CD14-positive monocyte (primary cell): ENCODE measurements around the gene PEG3. TPM values are rescaled to one million over a fixed set of nuclear protein-coding genes. Genes with fewer than 3 reads are reported as not detected.

Experiments
- DNase-seq, 3 donors: peaks; one replicate each; pipeline ENCODE4 v3.0.0-alpha.2; 2011 to 2022
- H2AFZ ChIP-seq: 2 replicates; pipeline ENCODE4 v1.6.0; 2012; ENCODE audit warnings: mild to moderate bottlenecking, low read depth, low read length, inconsistent platforms; ENCODE audit not compliant: insufficient read depth, poor library complexity, severe bottlenecking
- H3K27ac ChIP-seq, 2 donors: 1 replicate in 1 of 2; 2 replicates in 1 of 2; pipeline ENCODE4 v1.5.1; 2012 to 2013; ENCODE audit warnings: low read length in 2 of 2, control low read depth in 1 of 2, inconsistent platforms in 1 of 2, low read depth in 1 of 2, mild to moderate bottlenecking in 1 of 2
- H3K27me3 ChIP-seq, 2 donors: one replicate each; pipeline versions ENCODE4 v1.6.0 to v1.6.1; 2011 to 2013; ENCODE audit warnings: low read length in 2 of 2; ENCODE audit not compliant: control insufficient read depth in 2 of 2, insufficient read depth in 2 of 2
- H3K36me3 ChIP-seq, 2 donors: replicated peaks in 1 of 2; 1 replicate in 1 of 2; 2 replicates in 1 of 2; pipeline versions ENCODE4 v1.5.1 to v1.6.1; 2012 to 2013; ENCODE audit warnings: low read length in 2 of 2, control low read depth in 1 of 2, inconsistent platforms in 1 of 2, mild to moderate bottlenecking in 1 of 2; ENCODE audit not compliant: insufficient read depth in 2 of 2, control insufficient read depth in 1 of 2
- H3K4me1 ChIP-seq, 2 donors: 1 replicate in 1 of 2; 2 replicates in 1 of 2; pipeline versions ENCODE4 v1.5.1 to v1.6.1; 2012 to 2013; ENCODE audit warnings: low read length in 2 of 2, control low read depth in 1 of 2, inconsistent platforms in 1 of 2, mild to moderate bottlenecking in 1 of 2, moderate library complexity in 1 of 2; ENCODE audit not compliant: insufficient read depth in 2 of 2, control insufficient read depth in 1 of 2
- H3K4me2 ChIP-seq: replicated peaks from 2 replicates; pipeline ENCODE3; 2012; ENCODE audit warnings: low read length, moderate library complexity, mild to moderate bottlenecking; ENCODE audit not compliant: poor library complexity, severe bottlenecking; ENCODE audit errors: extremely low read depth
- H3K4me3 ChIP-seq, 3 experiments: fragments of 200-600 bp in 1 of 3; sonication (generic) in 1 of 3; replicated peaks in 1 of 3; 1 replicate in 2 of 3; 2 replicates in 1 of 3; pipeline ENCODE4 v1.5.1; 2011 to 2013; ENCODE audit warnings: low read length in 3 of 3, mild to moderate bottlenecking in 3 of 3, control low read depth in 2 of 3, low read depth in 2 of 3, inconsistent platforms in 1 of 3, moderate library complexity in 1 of 3
- H3K79me2 ChIP-seq: 2 replicates; pipeline ENCODE4 v1.6.0; 2012; ENCODE audit warnings: mild to moderate bottlenecking, control low read depth, inconsistent platforms, low read length, moderate library complexity; ENCODE audit not compliant: insufficient read depth
- H3K9ac ChIP-seq: 2 replicates; pipeline ENCODE4 v1.6.0; 2017; ENCODE audit warnings: low read length, mild to moderate bottlenecking; ENCODE audit not compliant: insufficient read depth, poor library complexity, severe bottlenecking
- H3K9me3 ChIP-seq, 2 donors: replicated peaks in 1 of 2; 1 replicate in 1 of 2; 2 replicates in 1 of 2; pipeline versions ENCODE4 v1.5.1 to v1.6.1; 2012 to 2013; ENCODE audit warnings: low read length in 2 of 2, control low read depth in 1 of 2; ENCODE audit not compliant: control insufficient read depth in 1 of 2, insufficient read depth in 1 of 2
- H4K20me1 ChIP-seq: 2 replicates; pipeline ENCODE4 v1.6.0; 2012; ENCODE audit warnings: mild to moderate bottlenecking, low read length, control low read depth, moderate library complexity; ENCODE audit not compliant: insufficient read depth
- H3K27ac Mint-ChIP-seq, 7 donors: one replicate each; pipeline ENCODE4 v1.8.0; 2020; ENCODE audit warnings: mild to moderate bottlenecking in 7 of 7, mixed read lengths in 7 of 7, moderate library complexity in 6 of 7, inconsistent platforms in 2 of 7
- H3K27me3 Mint-ChIP-seq, 3 donors: one replicate each; pipeline ENCODE4 v1.8.0; 2021 to 2022; ENCODE audit warnings: low read depth in 3 of 3, mild to moderate bottlenecking in 3 of 3, mixed read lengths in 3 of 3, moderate library complexity in 3 of 3, inconsistent platforms in 1 of 3
- H3K36me3 Mint-ChIP-seq, 2 donors: one replicate each; pipeline ENCODE4 v1.8.0; 2020; ENCODE audit warnings: mixed read lengths in 2 of 2, inconsistent platforms in 1 of 2, mild to moderate bottlenecking in 1 of 2
- H3K4me1 Mint-ChIP-seq: one replicate; pipeline ENCODE4 v1.8.0; 2020; ENCODE audit warnings: mild to moderate bottlenecking, mixed read lengths
- H3K4me3 Mint-ChIP-seq, 2 donors: one replicate each; pipeline ENCODE4 v1.8.0; 2020; ENCODE audit warnings: mild to moderate bottlenecking in 2 of 2, mixed read lengths in 2 of 2, moderate library complexity in 1 of 2
- H3K9me3 Mint-ChIP-seq, 7 donors: one replicate each; pipeline ENCODE4 v1.8.0; 2020 to 2022; ENCODE audit warnings: mixed read lengths in 7 of 7, mild to moderate bottlenecking in 6 of 7, moderate library complexity in 6 of 7, inconsistent platforms in 2 of 7
- WGBS: methylation state at CpG from one replicate; pipeline ENCODE4 v1.1.5; 2013; ENCODE audit warnings: missing lambda C conversion rate; ENCODE audit not compliant: insufficient coverage; 5-methylcytosine and 5-hydroxymethylcytosine counted together
- intact Hi-C, 2 donors: fragments of 100-400 bp; cut with micrococcal nuclease; formaldehyde crosslinking; loops; one replicate each; pipeline versions ENCODE4 v1.15.0 to v1.15.1; 2023
- polyA plus RNA-seq, 3 donors: library from polyadenylated mRNA; depleted of rRNA in 1 of 3; unstranded in 2 of 3; stranded (reverse) in 1 of 3; fragments of 300-500 nt in 2 of 3; fragments of >200 nt in 1 of 3; fragmentation: Illumina TruSeq in 2 of 3; gene quantifications; 1 replicate in 2 of 3; 2 replicates in 1 of 3; pipeline ENCODE4 v1.2.3, GENCODE V29; 2012 to 2021
- TF ChIP-seq, protein P1 (sequence below): fragments of 200-600 bp; IDR thresholded peaks from one replicate; pipeline ENCODE4 v1.8.0; 2022; ENCODE audit warnings: antibody characterized with exemption, mild to moderate bottlenecking

Gene PEG3
- polyA plus RNA-seq, 3 donors, result 0.05 to 0.07 TPM; not detected in 1

GRCh38 chr19:56869886-56870285 lies 29.4 kb upstream of the PEG3 start:
- no peak overlapping the region for H3K4me3 ChIP-seq
- no peaks in the 10 kb centered on the region for H3K27me3 ChIP-seq
- WGBS, result 86% methylated on average over 8 of the region's 8 CpGs
- no peak overlapping the region for H3K4me2 ChIP-seq
- peaks cover 35 to 77% (median 65%) of the 10 kb centered on the region in 7 donors for H3K9me3 Mint-ChIP-seq
- H3K4me1 Mint-ChIP-seq, result no peaks in the 10 kb centered on the region
- no peaks in the 10 kb centered on the region for H4K20me1 ChIP-seq
- no peaks in the 10 kb centered on the region for H3K36me3 ChIP-seq
- TF ChIP-seq, protein P1, sequence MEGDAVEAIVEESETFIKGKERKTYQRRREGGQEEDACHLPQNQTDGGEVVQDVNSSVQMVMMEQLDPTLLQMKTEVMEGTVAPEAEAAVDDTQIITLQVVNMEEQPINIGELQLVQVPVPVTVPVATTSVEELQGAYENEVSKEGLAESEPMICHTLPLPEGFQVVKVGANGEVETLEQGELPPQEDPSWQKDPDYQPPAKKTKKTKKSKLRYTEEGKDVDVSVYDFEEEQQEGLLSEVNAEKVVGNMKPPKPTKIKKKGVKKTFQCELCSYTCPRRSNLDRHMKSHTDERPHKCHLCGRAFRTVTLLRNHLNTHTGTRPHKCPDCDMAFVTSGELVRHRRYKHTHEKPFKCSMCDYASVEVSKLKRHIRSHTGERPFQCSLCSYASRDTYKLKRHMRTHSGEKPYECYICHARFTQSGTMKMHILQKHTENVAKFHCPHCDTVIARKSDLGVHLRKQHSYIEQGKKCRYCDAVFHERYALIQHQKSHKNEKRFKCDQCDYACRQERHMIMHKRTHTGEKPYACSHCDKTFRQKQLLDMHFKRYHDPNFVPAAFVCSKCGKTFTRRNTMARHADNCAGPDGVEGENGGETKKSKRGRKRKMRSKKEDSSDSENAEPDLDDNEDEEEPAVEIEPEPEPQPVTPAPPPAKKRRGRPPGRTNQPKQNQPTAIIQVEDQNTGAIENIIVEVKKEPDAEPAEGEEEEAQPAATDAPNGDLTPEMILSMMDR, result no peak
- H3K27ac ChIP-seq, result no peak overlapping the region
- no peak overlapping the region for H3K4me3 Mint-ChIP-seq
- H3K27me3 Mint-ChIP-seq, result no peaks in the 10 kb centered on the region
- H2AFZ ChIP-seq, result no peak overlapping the region
- intact Hi-C loops, result no loop called here
- H3K27ac Mint-ChIP-seq, result no peak overlapping the region
- H3K9ac ChIP-seq, result no peak overlapping the region
- no peaks in the 10 kb centered on the region for H3K36me3 Mint-ChIP-seq
- no peak for DNase-seq
- H3K9me3 ChIP-seq, result peaks cover 76 to 83% of the 10 kb centered on the region in 2 donors
- H3K4me1 ChIP-seq, result no peaks in the 10 kb centered on the region
- H3K79me2 ChIP-seq, result no peaks in the 10 kb centered on the region

DNA sequence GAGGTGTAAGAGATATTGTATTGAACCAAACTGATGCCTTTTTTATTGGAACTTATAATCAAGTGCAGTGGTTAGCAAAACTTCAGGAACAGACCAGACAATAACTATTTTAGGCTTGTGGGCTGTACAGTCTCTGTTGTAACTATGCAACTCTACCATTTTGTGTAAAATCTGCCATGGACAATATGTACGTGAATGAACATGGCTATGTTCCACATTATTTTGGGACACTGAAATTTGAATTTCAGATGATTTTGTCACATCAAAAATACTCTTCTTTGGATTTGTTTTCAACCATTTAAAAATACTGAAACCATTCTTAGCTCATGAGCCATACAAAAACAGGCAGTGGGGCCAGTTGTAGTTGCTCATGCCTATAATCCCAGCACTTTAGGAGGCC lies 27.9 kb upstream of the PEG3 start:
- no peaks in the 10 kb centered on the region for H4K20me1 ChIP-seq
- H3K27me3 Mint-ChIP-seq, result peaks cover 0 to 2% (median 0%) of the 10 kb centered on the region in 3 donors
- no CpG with 5 or more reads among the region's 1 CpG for WGBS
- H3K9me3 Mint-ChIP-seq, result peaks cover 40 to 77% (median 62%) of the 10 kb centered on the region in 7 donors
- no peaks in the 10 kb centered on the region for H3K36me3 ChIP-seq
- no peaks in the 10 kb centered on the region for H3K79me2 ChIP-seq
- no peaks in the 10 kb centered on the region for H3K27me3 ChIP-seq
- no peaks in the 10 kb centered on the region for H3K4me1 ChIP-seq
- TF ChIP-seq, protein P1, result no peak
- H3K27ac ChIP-seq, result no peak overlapping the region
- no peak overlapping the region for H3K9ac ChIP-seq
- DNase-seq, result no peak
- H3K36me3 Mint-ChIP-seq, result no peaks in the 10 kb centered on the region
- no peak overlapping the region for H3K4me2 ChIP-seq
- no peak overlapping the region for H3K4me3 ChIP-seq
- intact Hi-C loops, result no loop called here
- H2AFZ ChIP-seq, result no peak overlapping the region
- no peaks in the 10 kb centered on the region for H3K4me1 Mint-ChIP-seq
- no peak overlapping the region for H3K4me3 Mint-ChIP-seq
- H3K27ac Mint-ChIP-seq, result no peak overlapping the region
- peaks cover 76 to 83% of the 10 kb centered on the region in 2 donors for H3K9me3 ChIP-seq
